H1 (cell line): ENCODE measurements around the gene SLFN5. TPM values are rescaled to one million over a fixed set of nuclear protein-coding genes. Genes with fewer than 3 reads are reported as not detected.

ENCODE experiments used
- CTCF ChIA-PET: fragments of 300-600 bp; sonication (Branson Sonifier 250); formaldehyde crosslinking; loops from one replicate; lab custom pipeline; 2021; ENCODE audit not compliant: partially characterized antibody; lab: Charles Lee
- POLR2A ChIA-PET: fragments of 300-600 bp; sonication (Branson Sonifier 250); formaldehyde crosslinking; loops from one replicate; lab custom pipeline; 2021; ENCODE audit warnings: inconsistent platforms; ENCODE audit not compliant: partially characterized antibody; lab: Charles Lee
- DNase-seq, 2 experiments: peaks; one replicate each; pipeline versions ENCODE4 v3.0.0 to v3.0.0-alpha.2; 2010 to 2022; ENCODE audit warnings: low spot score in 2 of 2, low read depth in 1 of 2, mixed read lengths in 1 of 2
- FAIRE-seq: peaks from 2 replicates; lab custom pipeline; 2011; peaks lifted over from hg19 to GRCh38; lab: Jason Lieb, UNC
- H2AFZ ChIP-seq: 2 replicates; pipeline ENCODE4 v1.8.1; 2012; ENCODE audit warnings: low read length, inconsistent platforms
- H2AK5ac ChIP-seq: 2 replicates; pipeline ENCODE4 v1.6.1; 2013; ENCODE audit warnings: low read depth, low read length
- H2BK120ac ChIP-seq: replicated peaks from 2 replicates; pipeline ENCODE3; 2013; ENCODE audit warnings: low read depth, low read length, inconsistent platforms
- H2BK12ac ChIP-seq: 2 replicates; pipeline ENCODE4 v1.6.1; 2013; ENCODE audit warnings: low read depth, low read length
- H2BK15ac ChIP-seq: 2 replicates; pipeline ENCODE4 v1.6.1; 2013; ENCODE audit warnings: low read length
- H2BK20ac ChIP-seq: 2 replicates; pipeline ENCODE4 v1.6.1; 2013; ENCODE audit warnings: low read length
- H2BK5ac ChIP-seq: 2 replicates; pipeline ENCODE4 v1.6.1; 2013; ENCODE audit warnings: low read depth, low read length
- H3K14ac ChIP-seq: 2 replicates; pipeline ENCODE4 v1.6.1; 2013; ENCODE audit warnings: inconsistent platforms; ENCODE audit not compliant: insufficient read length
- H3K18ac ChIP-seq: 2 replicates; pipeline ENCODE4 v1.6.1; 2013; ENCODE audit warnings: low read length; ENCODE audit errors: extremely low read depth
- H3K23ac ChIP-seq: 2 replicates; pipeline ENCODE4 v1.6.1; 2013; ENCODE audit warnings: inconsistent platforms; ENCODE audit not compliant: insufficient read length
- H3K23me2 ChIP-seq: 2 replicates; pipeline ENCODE4 v1.6.1; 2013; ENCODE audit warnings: low read depth, low read length
- H3K27ac ChIP-seq: 2 replicates; pipeline ENCODE4 v1.6.1; 2011; ENCODE audit warnings: low read depth, low read length, inconsistent platforms
- H3K27me3 ChIP-seq, 4 experiments: replicated peaks in 1 of 4; 1 replicate in 1 of 4; 2 replicates in 3 of 4; pipeline versions ENCODE4 v1.6.1 to v1.8.1; 2011 to 2013; ENCODE audit warnings: low read length in 3 of 4, mild to moderate bottlenecking in 3 of 4, inconsistent platforms in 2 of 4, mixed read lengths in 2 of 4, moderate library complexity in 1 of 4; ENCODE audit not compliant: control insufficient read depth in 3 of 4, insufficient read depth in 3 of 4; ENCODE audit errors: extremely low read depth in 1 of 4
- H3K36me3 ChIP-seq, 4 experiments: 2 replicates each; pipeline versions ENCODE4 v1.6.1 to v1.8.1; 2011 to 2013; ENCODE audit warnings: mild to moderate bottlenecking in 4 of 4, low read length in 3 of 4, moderate library complexity in 2 of 4, control low read depth in 1 of 4, inconsistent platforms in 1 of 4; ENCODE audit not compliant: insufficient read depth in 4 of 4, control insufficient read depth in 2 of 4
- H3K4ac ChIP-seq: replicated peaks from 2 replicates; pipeline ENCODE3; 2013; ENCODE audit warnings: low read length, low read depth, mixed read lengths, inconsistent platforms; ENCODE audit not compliant: insufficient read length
- H3K4me1 ChIP-seq, 4 experiments: replicated peaks in 1 of 4; 1 replicate in 1 of 4; 2 replicates in 3 of 4; pipeline versions ENCODE4 v1.6.1 to v1.8.1; 2011 to 2013; ENCODE audit warnings: low read length in 3 of 4, inconsistent platforms in 2 of 4, mixed read lengths in 1 of 4; ENCODE audit not compliant: insufficient read depth in 4 of 4, control insufficient read depth in 3 of 4
- H3K4me2 ChIP-seq, 2 experiments: 2 replicates each; pipeline versions ENCODE4 v1.6.1 to v1.8.1; 2011 to 2013; ENCODE audit warnings: low read depth in 2 of 2, low read length in 2 of 2, control low read depth in 1 of 2, inconsistent platforms in 1 of 2, mild to moderate bottlenecking in 1 of 2; ENCODE audit not compliant: insufficient read depth in 1 of 2
- H3K4me3 ChIP-seq, 4 experiments: fragments of 200-600, 300-600 bp in 1 of 4; sonication (generic), shearing (Covaris generic), sonication (Bioruptor Twin) in 1 of 4; 2 replicates each; pipeline versions ENCODE4 v1.5.1 to v1.8.1; 2011 to 2016; ENCODE audit warnings: low read length in 4 of 4, low read depth in 3 of 4, control low read depth in 2 of 4, inconsistent platforms in 2 of 4, mild to moderate bottlenecking in 2 of 4, mixed read lengths in 1 of 4, moderate library complexity in 1 of 4; ENCODE audit not compliant: insufficient read depth in 2 of 4; ENCODE audit errors: extremely low read depth in 1 of 4
- H3K56ac ChIP-seq: replicated peaks from 2 replicates; pipeline ENCODE3; 2013; ENCODE audit warnings: low read depth, mild to moderate bottlenecking, mixed read lengths, low read length, inconsistent platforms; ENCODE audit not compliant: insufficient read length
- H3K79me1 ChIP-seq: 2 replicates; pipeline ENCODE4 v1.6.1; 2013; ENCODE audit warnings: low read depth, low read length, control low read depth
- H3K79me2 ChIP-seq, 2 experiments: 2 replicates each; pipeline versions ENCODE4 v1.6.1 to v1.8.1; 2012 to 2013; ENCODE audit warnings: low read length in 2 of 2, mild to moderate bottlenecking in 2 of 2, inconsistent platforms in 1 of 2; ENCODE audit not compliant: insufficient read depth in 2 of 2, control insufficient read depth in 1 of 2
- H3K9ac ChIP-seq, 4 experiments: replicated peaks in 1 of 4; 1 replicate in 1 of 4; 2 replicates in 3 of 4; pipeline versions ENCODE4 v1.6.1 to v1.8.1; 2011 to 2013; ENCODE audit warnings: low read depth in 3 of 4, low read length in 3 of 4, control low read depth in 2 of 4, mild to moderate bottlenecking in 2 of 4, moderate library complexity in 2 of 4, inconsistent platforms in 1 of 4; ENCODE audit errors: extremely low read depth in 1 of 4
- H3K9me3 ChIP-seq, 2 experiments: 2 replicates each; pipeline versions ENCODE4 v1.6.1 to v1.8.1; 2012 to 2013; ENCODE audit warnings: mild to moderate bottlenecking in 2 of 2, moderate library complexity in 2 of 2, control low read depth in 1 of 2, inconsistent platforms in 1 of 2, low read depth in 1 of 2, low read length in 1 of 2, mixed read lengths in 1 of 2; ENCODE audit not compliant: insufficient read depth in 2 of 2
- H4K20me1 ChIP-seq, 2 experiments: replicated peaks in 1 of 2; 2 replicates each; pipeline versions ENCODE3 to v1.8.1; 2011 to 2013; ENCODE audit warnings: inconsistent platforms in 2 of 2, low read length in 2 of 2, mild to moderate bottlenecking in 1 of 2; ENCODE audit not compliant: insufficient read depth in 2 of 2, control insufficient read depth in 1 of 2
- H4K5ac ChIP-seq: 2 replicates; pipeline ENCODE4 v1.6.1; 2013; ENCODE audit warnings: low read length, low read depth, mixed read lengths, inconsistent platforms; ENCODE audit not compliant: insufficient read length
- H4K8ac ChIP-seq: 2 replicates; pipeline ENCODE4 v1.8.0; 2013; ENCODE audit warnings: mild to moderate bottlenecking, moderate library complexity, low read length, inconsistent platforms; ENCODE audit not compliant: insufficient read depth; ENCODE audit errors: extremely low read depth
- H4K91ac ChIP-seq: replicated peaks from 2 replicates; pipeline ENCODE3; 2013; ENCODE audit warnings: low read length, mixed read lengths, inconsistent platforms; ENCODE audit not compliant: insufficient read length
- TAF1 ChIP-seq: IDR thresholded peaks from 2 replicates; pipeline ENCODE4 v1.6.1; 2011; ENCODE audit warnings: mild to moderate bottlenecking, low read depth, low read length
- WGBS, 2 experiments: shearing (Covaris generic) in 1 of 2; methylation state at CpG; one replicate each; pipeline versions ENCODE4 v1.1.6 to v1.1.7; 2013 to 2015; ENCODE audit warnings: low lambda C conversion rate in 2 of 2, mixed read lengths in 2 of 2, inconsistent platforms in 1 of 2, low coverage in 1 of 2, missing lambda C conversion rate in 1 of 2; ENCODE audit not compliant: insufficient replicate concordance in 2 of 2, insufficient coverage in 1 of 2, insufficient read length in 1 of 2; ENCODE audit errors: extremely low coverage in 1 of 2, missing lambda C conversion rate in 1 of 2; 5-methylcytosine and 5-hydroxymethylcytosine counted together
- polyA plus RNA-seq, 7 experiments: library from polyadenylated mRNA; depleted of rRNA in 3 of 7; stranded (reverse) in 5 of 7; unstranded in 2 of 7; fragments of >200 nt in 5 of 7; fragments of 200-250 nt in 2 of 7; gene quantifications; 1 replicate in 5 of 7; 2 replicates in 1 of 7; 4 replicates in 1 of 7; pipeline versions ENCODE4 v1.2.1 to v1.2.3, GENCODE V29; 2011 to 2013; ENCODE audit warnings: missing spikeins in 2 of 7, mixed read lengths in 2 of 7
- total RNA-seq: library from RNA; stranded (reverse); fragmentation: NEBNext Ultra II Directional; extraction: Animal tissue kit (Norgen Biotek cat#: 25700); gene quantifications from 2 replicates; pipeline ENCODE4 v1.2.1, GENCODE V29; 2021

SLFN5 gene
- total and polyA plus RNA-seq, 2 of the 8 experiments (the other 6 are each of a cell fraction or from before 2014, with no cell fraction given): 0.86 to 3.0 TPM

- no peak for DNase-seq
- Histone ChIP-seq H3K4me2 (no peak overlapping the region), H2BK12ac (no peak overlapping the region), H3K14ac (no peak overlapping the region), H2AK5ac (no peak overlapping the region), H4K20me1 (no peaks in the 10 kb centered on the region), H3K79me1 (no peaks in the 10 kb centered on the region), H3K18ac (no peak overlapping the region), H4K5ac (no peak overlapping the region), H4K8ac (no peak overlapping the region), H3K27ac (no peak overlapping the region), H3K27me3 (no peaks in the 10 kb centered on the region), H4K91ac (no peak overlapping the region), H3K4me3 (no peak overlapping the region), H3K23ac (no peak overlapping the region), H2BK20ac (no peak overlapping the region), H2AFZ (no peak overlapping the region), H2BK120ac (no peak overlapping the region), H3K4me1 (no peaks in the 10 kb centered on the region), H3K36me3 (no peaks in the 10 kb centered on the region), H2BK15ac (no peak overlapping the region), H3K9ac (no peak overlapping the region), H3K9me3 (no peaks in the 10 kb centered on the region), H3K79me2 (no peaks in the 10 kb centered on the region), H2BK5ac (no peak overlapping the region), H3K23me2 (no peaks in the 10 kb centered on the region), H3K4ac (no peak overlapping the region), H3K56ac (no peak overlapping the region)
- POLR2A ChIA-PET: no interaction called here
- FAIRE-seq: no peak
- WGBS, 2 experiments: 90% methylated on average over 5 of the region's 5 CpGs; no CpG with 5 or more reads in 1 of the 2 experiments
- CTCF ChIA-PET: no interaction called here
- TF ChIP-seq TAF1: no peak
Observed at GRCh38 chr17:35265071-35265470, 22.2 kb downstream of the SLFN5 start.
